Superior temporal gyrus (tissue), 1 donor: ENCODE measurements around the gene ABCA7.

Source experiments
- DNase-seq: peaks from one replicate; pipeline ENCODE4 v3.0.0-alpha.2; 2016; ENCODE audit errors: extremely low spot score

ABCA7 gene

GRCh38 chr19:1086613-1087012 lies 46.7 kb downstream of the ABCA7 start:
- DNase-seq, result no peak

DNA sequence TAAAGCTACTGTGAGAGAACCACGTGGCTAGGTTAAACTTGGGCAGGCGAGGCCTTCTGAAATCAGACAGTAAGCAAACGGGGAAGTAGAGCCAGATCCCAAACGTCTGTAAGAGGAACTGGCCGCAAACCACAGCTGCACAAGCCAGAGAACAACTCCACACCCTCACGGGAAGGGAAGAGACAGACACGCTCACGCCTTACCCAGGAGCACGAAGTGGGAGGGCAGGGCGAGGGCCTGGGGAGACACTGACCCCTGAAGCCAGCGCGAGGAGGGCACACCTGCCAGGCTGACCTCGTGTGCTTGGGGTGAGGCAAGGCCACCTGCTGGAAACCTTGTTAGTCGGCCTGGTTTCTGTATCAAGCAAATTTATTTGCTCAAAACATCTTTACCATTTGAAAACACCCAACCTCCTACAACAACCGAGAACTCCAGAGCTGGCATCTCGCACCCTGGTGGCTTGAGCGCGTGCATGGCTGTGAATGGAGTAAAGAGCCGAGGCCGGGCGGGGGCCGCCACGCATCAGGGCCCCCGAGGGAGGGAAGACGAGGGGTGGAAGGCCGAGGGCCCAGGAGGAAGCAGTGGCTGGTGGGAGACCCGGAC lies 48.0 kb downstream of the ABCA7 start:
- peak; percentile 21 for DNase-seq

- DNase-seq, result no peak
Measured at GRCh38 chr19:1088416-1089010, 48.6 kb downstream of the ABCA7 start.

GRCh38 chr19:1089126-1089771 lies 49.3 kb downstream of the ABCA7 start:
- no peak for DNase-seq

DNA sequence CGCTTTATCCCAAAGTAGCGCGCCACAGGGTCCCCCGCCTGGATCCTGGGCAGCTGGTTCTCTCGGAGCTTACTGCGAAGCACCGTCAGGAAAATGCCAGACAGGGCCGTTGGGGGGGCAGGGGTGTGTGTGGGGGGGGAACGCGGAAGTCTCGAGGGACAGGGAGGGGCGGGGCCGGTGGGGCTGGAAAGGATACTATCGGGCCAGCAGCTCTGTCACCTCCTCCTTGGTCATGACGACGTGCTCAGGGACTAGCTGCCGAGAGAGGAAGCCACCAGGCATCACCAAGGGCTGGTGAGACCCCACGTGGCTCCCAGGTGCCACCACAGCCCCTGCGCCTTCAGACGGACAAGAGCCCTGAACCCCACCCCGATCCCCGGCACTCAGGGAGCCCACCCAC lies 50.0 kb downstream of the ABCA7 start:
- DNase-seq, result no peak

DNA sequence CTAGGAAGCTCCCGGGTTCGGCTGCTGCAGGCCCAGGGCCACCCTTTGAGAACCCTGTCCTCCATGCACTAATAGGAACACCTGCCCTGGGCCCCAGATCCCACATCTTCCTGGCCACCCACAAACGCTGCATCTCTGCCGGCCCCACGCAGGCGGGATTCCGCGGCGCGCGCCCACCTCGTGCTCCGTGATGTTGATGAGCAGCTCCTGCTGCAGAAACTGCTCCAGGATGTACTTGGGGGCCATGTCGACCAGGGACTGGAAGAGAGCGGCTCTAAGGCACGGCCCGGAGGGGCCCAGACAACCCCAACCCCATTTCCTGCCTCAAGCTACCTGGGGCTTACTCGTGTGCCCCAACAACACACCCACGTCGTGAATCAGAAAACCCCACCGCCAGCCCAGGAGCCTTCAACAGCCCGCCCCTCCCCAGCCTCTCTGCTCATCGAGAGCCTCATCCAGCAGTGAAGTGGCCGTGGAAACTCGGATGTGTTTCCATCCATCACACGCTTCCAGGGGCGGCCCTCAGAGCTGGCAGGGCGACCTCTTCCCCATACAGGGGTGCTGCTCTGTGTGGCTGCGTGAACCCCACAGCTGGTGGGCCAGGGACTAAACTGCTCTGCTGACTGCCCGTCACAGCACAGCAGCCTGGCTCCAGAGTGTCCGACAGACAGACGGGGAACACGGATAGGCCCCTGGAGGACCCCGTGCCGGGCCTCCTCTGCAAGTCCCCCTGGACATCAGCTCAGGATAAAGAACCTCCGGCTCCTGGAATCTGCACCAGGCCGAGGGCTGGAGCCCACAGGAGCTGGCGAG lies 51.0 kb downstream of the ABCA7 start:
- DNase-seq, result no peak

DNA sequence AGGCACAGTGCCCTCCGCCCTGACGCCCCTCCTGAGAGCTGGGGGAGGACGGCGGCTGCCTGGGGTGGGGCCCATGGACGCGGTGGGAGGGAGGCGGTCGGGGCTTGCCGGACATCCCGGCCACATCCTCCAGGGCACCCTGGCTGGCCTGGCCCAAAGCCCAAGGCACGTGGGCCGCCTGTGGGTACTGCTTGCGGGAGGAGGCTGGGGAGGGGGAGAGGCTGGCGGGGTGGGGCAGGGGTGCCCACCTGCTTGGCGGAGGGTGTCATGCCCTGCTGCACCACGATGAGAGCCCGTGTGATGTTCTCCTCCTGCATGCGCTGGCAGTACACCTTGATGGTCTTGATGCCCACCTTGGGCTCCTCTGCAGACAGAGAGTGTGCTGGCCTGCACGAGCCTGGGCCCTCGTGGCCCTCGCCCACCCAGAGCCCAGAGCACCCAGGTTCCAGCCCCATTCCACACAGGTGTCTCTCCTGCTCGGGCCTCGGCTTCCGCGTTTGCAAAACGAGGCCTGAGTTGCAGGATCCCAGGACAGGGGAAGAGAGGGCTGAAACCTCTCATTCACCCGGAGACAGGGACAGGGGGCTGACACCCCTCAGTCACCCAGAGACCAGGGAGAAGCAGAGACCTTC lies 51.8 kb downstream of the ABCA7 start:
- no peak for DNase-seq

DNA sequence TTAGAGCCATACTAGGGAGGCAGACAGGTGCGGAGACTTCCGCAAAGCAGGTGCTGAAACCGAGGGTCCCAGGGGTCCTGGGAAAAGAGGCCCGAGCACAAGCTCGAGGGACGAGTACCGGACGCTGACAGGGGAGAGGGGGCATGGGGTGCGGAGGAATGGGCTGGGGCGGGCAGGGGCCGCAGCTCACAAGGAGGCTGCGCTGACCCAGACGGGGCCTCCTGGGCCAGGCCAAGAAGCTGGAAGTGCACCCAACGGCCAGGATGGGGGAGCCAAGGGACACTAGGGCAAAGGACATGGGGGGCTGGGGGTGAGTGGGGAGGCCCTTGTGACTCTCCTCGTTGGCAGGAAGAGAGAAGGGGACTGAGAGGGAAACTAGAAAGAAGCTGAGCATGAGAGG lies 53.4 kb downstream of the ABCA7 start:
- DNase-seq, result no peak

- no peak for DNase-seq
Measured at GRCh38 chr19:1093811-1094553, 54.1 kb downstream of the ABCA7 start.

DNA sequence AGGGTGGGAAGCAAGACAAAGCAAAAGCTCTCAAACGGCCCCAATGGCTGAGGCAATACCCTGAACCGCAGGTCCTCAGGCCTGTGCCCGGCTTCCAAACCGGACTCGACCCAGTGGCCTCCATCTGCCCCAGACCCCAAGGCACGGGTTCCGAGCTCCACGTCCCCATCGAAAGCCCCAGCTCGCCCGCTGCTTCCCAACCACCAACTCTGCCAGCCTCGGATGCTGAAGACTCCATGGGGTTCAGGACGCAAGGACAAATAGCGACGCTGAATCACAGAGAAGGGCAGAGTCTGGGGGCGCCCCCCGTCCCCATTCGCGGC lies 54.7 kb downstream of the ABCA7 start:
- no peak for DNase-seq

DNA sequence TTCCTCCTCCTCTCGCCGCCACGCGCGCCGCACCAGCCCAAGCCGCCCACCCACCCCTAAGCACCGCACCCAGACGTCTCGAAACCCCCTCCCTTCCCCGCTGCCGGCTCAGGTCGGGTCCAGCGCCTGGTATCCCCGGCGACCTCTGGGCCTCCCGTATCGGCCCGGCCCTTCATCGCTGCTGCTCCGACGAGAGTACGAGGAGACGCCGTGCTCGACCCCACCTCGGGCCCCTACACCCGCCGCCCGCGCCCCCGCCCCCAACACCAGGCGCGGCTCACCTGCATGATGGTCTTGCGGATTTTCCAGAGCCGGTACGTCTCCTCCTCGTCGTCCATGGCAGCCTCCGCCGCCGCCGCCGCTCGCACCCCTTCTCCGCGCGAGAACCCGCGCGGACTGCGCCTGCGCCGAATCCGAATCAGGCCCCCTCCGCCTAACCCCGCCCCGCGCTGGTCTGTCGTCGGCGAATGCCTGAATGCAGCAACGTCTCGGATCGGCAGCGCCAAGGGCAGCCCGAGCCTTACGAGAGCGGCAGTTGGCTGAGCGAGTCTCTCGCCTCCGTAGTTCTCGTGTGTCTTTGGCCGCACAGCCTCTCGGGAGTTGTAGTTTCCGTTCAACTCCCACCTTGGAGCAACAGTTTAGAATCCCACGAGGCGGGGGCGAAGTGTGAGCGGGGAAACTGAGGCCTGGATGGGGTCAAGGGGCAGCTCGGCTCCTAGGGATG lies 55.2 kb downstream of the ABCA7 start, which contains the start of gene POLR2E:
TSS of gene POLR2E (minus strand) at position 398 of the 724 bp plus-strand sequence. CDS start at position 338, 60 bp downstream.
- DNase-seq, result peak; percentile 99

GRCh38 chr19:1097810-1098176 lies 57.9 kb downstream of the ABCA7 start:
- no peak for DNase-seq

- DNase-seq, result no peak
Measured at GRCh38 chr19:1098177-1099051, 58.5 kb downstream of the ABCA7 start.

DNA sequence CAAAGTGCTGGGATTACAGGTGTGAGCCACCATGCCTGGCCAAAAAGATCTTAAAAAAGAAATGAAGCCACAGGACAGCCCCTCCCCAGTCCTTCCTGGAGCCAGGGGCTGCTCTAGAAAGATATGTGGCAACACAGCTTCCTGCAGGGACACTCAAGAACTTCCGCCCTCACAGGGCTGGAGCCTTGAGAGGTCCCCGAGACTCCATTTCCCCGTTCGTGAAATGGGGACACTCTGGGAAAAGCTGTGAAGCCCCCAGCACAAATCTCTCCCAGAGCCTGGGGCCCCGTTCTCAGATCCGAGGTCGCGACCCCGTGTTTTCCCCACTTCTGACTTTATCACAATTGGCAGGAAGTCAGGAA lies 61.4 kb downstream of the ABCA7 start:
- peak; percentile 21 for DNase-seq

- DNase-seq, result no peak
Measured at GRCh38 chr19:1102407-1103131, 62.7 kb downstream of the ABCA7 start.

DNA sequence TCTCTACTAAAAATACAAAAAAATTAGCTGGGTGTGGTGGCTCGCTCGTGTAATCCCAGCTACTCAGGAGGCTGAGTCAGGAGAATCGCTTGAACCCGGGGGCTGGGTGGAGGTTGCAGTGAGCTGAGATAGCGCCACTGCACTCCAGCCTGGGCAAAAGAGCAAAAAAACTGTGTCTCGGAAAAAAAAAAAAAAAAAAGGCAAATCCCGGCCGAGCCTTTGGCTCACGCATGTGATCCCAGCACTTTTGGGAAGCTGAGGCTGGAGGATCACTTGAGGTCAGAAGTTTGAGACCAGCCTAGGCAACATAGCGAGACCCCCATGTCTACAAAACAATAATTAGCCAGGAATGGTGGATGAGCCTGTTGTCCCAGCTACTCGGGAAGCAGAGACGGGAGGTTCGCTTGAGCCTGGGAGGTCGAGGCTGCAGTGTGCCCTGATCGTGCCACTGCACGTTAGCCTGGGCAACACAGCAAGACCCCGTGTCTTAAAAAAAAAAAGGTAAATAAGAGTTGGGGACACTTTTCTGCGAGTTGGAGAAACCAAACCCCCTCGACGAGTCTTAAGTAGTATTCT lies 63.3 kb downstream of the ABCA7 start:
- DNase-seq, result no peak

DNA sequence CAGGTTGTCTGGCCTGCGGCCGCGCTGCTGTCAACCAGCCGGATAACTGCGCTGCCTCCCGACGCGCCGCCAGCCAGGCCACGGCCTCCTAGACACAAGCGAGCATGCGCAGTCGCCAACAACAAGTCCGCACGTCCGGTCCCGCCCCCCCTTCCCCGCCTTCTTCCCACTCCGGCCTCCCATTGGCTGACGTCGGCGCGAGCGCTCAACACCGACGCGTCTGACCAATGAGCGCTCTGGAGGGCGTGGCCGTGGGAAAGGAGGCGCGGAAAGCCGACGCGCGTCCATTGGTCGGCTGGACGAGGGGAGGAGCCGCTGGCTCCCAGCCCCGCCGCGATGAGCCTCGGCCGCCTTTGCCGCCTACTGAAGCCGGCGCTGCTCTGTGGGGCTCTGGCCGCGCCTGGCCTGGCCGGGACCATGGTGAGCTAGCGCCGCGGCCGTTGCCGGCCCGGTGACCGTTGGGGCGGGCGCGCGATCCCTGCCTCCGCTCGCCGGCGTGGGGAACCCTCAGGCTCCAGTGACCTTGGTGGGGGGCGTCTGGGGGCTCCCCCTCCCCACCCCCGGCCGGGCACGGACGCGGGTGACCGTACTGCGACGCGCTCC lies 63.9 kb downstream of the ABCA7 start, which contains the start of gene GPX4:
TSS of gene GPX4 (plus strand) at position 287 of the 603 bp plus-strand sequence. CDS start at position 337, 50 bp downstream.
- peak; percentile 99 for DNase-seq

DNA sequence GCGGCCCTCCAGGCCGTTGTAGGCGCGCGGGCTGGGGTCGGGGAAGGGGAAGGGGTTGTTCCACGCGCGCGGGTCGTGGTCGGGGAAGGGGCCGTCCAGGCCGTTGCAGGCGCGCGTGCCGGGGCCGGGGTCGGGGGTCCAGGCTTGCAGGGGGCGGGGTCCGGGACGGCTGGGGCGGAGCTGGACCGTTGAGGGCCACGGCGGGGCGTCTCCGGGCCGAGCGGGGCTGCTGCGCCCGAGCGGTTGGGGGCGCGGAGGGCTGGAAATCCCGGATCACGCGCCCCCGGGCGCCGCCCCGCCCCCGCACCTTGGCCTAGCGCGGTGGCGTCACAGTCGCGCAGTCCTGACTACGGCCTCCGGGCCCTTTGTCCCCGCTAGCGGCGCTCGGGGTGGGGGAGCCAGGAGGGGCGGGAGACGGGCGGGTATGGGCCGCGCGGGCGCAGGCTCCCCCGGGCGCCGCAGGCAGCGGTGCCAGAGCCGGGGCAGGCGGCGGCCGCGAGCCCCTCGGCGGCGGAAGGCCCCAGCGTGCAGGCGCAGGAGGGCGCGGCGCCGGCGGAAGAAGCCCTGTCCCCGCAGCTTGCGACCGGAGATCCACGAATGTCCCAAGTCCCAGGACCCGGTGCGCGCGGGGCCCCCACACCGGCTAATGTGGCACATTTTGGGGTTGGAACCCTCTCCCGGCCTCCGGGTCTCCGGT lies 64.6 kb downstream of the ABCA7 start:
- peak; percentile 61 for DNase-seq
